GM18861 (cell line): Measurements from ENCODE around the gene SLC26A2.

ENCODE experiments used
- ATAC-seq: cut with Tn5 transposase; IDR thresholded peaks from one replicate; pipeline ENCODE4 v1.9.1; 2021; ENCODE audit not compliant: unreplicated experiment

The SLC26A2 gene

DNA sequence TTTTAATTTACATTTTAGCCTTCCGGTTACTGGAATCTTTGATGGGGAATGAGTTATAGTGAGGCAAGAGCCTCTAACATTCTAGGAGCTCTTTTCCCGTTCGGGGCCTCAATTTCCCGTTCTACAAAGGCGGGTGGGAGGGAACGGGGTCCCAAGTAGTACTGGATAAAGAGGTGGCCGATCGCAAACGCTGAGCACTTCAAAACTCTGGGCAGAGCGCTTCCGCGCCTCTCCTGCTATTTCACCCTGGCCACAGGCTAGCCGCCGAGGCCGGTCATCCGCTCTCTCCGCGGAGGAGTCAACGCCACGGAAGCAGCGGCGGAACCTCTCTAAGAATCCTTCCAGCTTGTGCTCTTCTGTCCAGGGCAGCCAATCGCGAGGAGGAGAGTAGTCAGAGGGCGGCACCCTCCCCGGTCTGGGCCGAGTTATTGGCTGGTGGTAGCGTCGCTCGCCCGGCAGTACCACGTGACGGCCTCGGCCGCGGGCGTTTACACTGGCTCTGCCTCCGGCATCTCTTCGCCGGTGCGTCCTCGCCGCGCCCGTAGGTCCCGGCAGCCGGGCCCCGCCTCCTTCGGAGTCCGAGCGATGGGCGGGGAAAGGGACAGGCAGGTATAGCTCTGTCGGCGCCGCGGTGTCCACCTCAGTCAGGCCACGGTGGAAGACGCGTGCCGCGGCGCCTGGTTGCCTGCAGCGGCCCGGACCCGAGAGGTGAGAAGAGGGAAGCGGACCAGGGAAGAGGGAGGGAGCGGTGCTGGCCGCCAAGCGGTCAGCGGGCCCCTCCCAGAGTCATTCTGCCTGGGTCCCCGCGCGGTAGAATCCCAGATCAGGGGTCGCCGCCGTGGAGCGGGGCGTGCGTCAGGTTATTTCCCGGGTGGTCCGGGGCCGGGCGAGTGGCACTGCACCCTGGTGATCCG is at the start of gene SLC26A2:
Gene SLC26A2, plus strand, starts transcription at position 487 of the 914 bp plus-strand sequence. CDS start 16,895 bp downstream, outside the sequence.
- peak; percentile 92 for ATAC-seq

DNA sequence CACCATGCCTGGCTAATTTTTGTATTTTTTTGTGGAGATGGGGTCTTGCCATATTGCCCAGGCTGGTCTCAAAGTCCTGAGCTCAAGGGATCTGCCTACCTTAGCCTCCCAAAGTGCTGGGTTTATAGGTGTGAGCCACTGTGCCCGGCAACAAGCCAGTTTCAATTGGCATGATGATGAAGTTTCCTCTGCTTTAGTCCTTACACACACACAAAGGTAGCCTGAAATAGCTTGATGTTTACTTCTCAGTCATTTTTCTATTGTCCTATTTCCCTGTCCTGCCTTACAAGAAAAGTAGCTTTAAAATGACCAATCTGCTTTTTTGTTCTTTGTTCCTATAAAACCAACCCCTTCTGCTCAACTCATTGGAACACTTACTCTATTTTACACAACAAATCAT is 49.5 kb upstream of the SLC26A2 start:
- no peak for ATAC-seq

- no peak for ATAC-seq
Observed at GRCh38 chr5:149912226-149912871, 48.2 kb upstream of the SLC26A2 start.

GRCh38 chr5:149913436-149914419 is 46.8 kb upstream of the SLC26A2 start:
- no peak for ATAC-seq

- no peak for ATAC-seq
Observed at GRCh38 chr5:149915392-149916260, 44.9 kb upstream of the SLC26A2 start.

- ATAC-seq = no peak
Observed at GRCh38 chr5:149916334-149917072, 44.1 kb upstream of the SLC26A2 start.

DNA sequence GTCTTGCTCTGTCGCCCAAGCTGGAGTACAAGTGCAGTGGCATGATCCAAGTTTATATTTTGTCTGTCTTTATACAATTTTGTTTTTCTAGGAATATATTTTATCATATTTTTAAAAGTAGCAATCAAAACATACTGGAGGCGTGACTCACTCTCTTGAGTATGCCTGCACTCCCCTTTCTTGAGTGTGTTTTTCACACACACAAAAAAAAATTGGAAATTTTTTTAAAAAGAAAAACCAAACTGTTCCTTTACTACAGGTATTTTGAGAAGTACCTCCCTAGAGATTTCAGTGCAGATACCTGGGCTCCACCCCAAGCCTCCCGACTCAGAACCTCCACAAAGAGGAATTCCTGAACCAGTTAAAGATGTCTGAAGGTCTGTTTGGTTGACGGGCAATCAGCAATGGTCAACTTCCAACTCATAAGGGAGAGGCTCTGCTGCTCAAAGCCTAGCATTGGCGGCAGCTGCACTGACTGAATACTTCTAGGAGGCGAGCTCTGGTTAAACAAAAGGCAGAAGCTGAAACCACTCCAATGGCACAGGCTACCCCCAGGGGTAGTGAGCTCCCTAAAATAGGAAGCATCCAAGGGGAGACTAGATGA is 43.4 kb upstream of the SLC26A2 start:
- no peak for ATAC-seq

- no peak for ATAC-seq
Observed at GRCh38 chr5:149921597-149921996, 39.0 kb upstream of the SLC26A2 start.

DNA sequence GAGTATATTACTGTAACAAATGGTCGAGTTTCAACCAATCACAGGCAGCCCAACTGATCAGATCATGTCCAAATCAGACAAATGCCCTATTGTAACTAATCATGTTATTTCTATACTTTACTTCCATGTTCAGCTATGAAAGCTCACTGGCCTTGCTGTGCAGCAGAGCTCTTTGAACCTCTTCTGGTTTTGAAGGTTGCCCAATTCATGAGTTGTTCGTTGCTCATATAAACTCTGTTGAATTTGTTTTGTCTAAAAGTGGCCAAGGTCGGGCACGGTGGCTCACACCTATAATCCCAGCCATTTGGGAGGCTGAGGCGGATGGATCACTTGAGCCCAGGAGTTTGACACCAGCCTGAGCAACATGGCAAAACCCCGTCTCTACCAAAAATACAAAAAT is 37.6 kb upstream of the SLC26A2 start:
- ATAC-seq = no peak

DNA sequence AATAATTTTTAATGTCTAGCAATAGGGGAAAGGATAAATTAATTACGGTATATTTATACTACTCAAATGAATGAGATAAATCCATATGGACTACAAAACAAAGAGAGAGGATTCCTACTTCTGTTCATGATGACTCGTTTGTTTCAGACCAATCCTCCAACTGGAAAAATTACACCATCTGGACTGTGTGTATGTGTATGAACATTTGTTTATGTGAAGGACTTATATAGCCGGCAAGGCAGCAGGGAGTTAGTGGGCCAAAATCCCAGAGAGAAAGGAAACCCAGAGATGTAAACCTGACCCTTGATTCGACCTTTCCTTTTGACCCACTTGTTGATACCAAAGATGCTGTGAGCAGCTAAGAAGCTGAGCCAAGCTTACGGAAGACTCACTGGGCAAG is 36.1 kb upstream of the SLC26A2 start:
- no peak for ATAC-seq

- ATAC-seq = no peak
Observed at GRCh38 chr5:149930043-149930748, 30.4 kb upstream of the SLC26A2 start.

GRCh38 chr5:149930749-149931574 is 29.6 kb upstream of the SLC26A2 start:
- ATAC-seq = no peak

- ATAC-seq = no peak
Observed at GRCh38 chr5:149931992-149932436, 28.5 kb upstream of the SLC26A2 start.

DNA sequence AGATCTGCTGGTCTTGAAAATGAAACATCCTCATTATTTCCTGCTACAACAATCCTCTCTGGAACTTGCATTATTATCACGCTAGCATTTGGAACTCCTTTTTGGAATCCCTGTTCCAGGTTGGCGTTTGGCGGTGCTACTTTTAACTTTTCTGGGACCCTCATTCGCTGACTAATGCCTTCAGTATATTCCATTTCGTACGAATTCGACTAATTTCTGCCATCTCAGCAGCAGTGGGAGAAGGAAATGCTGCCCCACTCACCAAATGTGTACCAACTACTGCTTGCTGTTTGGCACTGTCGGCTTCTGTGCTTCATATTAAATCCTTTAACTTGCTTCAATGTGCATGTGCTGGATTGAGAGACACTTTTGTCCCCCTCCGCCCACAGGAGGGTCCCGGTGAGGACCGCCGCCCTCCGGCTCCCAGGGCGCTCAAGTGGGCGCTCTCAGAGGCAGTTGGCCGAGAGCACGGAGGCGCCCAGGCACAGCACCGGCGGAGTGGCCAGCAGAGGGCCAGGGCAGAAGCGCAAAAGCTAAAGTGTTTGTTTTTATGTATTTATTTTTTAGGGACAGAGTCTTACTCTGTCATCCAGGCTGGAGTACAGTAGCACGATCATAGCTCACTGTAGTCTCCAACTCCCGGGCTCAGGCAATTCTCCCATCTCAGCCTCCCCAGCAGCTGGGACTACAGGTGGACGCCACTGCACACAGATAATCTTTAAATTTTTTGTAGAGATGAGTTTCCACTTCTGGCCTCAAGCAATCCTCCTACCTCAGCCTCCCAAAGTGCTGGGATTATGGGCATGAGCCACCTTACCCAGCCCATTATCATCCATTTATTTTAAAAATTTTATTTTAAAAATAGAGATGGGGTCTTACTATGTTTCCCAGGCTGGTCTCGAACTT is 27.9 kb upstream of the SLC26A2 start:
- ATAC-seq = no peak

GRCh38 chr5:149935431-149935901 is 25.1 kb upstream of the SLC26A2 start:
- ATAC-seq = no peak

DNA sequence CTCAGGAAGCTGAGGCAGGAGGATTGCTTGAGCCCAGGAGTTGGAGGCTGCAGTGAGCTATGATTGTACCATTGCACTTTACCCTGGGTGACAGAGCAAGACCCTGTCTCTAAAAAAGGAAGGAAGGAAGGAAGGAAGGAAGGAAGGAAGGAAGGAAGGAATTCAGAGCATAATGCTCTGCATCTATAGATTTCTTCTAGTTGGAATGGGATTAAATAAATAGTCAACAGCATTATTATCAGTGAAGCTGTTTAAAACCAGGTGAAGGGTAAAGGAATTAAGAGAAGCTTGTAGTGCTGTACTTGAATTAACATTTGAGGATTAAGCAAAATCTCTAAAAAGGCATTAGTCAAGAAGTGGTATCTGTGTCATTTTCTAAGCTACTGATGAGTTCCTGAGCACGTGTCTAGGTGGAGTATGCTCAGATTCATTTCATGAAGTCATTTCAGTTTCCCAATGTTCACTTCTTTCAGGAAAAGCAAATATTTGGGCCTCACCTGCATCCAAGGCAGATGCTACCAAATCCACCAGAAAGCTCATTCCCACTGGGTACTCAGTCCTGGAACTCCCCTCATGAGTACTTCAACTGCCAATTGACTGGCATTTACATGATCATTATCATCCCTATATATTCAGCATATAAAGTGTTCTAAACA is 24.4 kb upstream of the SLC26A2 start:
- ATAC-seq = no peak
